Neuron (in vitro differentiated cells): ENCODE results near the gene EDEM2.
A peak's percentile ranks its signal among the peaks of the same experiment; 100 is the strongest.
"Not testable (repeated sequence)": the region's sequence is repeated elsewhere in the genome, so short reads cannot be mapped to it uniquely, and the experiment has no call there.

Experiments
- H2AFZ ChIP-seq: one replicate; pipeline ENCODE4 v1.6.1; 2013; ENCODE audit warnings: low read depth, mild to moderate bottlenecking, inconsistent platforms, low read length, moderate library complexity
- H3K27me3 ChIP-seq: one replicate; pipeline ENCODE4 v1.6.1; 2013; ENCODE audit warnings: low read length; ENCODE audit not compliant: insufficient read depth
- H3K36me3 ChIP-seq: one replicate; pipeline ENCODE4 v1.6.1; 2013; ENCODE audit warnings: low read length; ENCODE audit not compliant: insufficient read depth
- H3K4me1 ChIP-seq: one replicate; pipeline ENCODE4 v1.6.1; 2013; ENCODE audit warnings: low read length; ENCODE audit not compliant: insufficient read depth
- H3K4me3 ChIP-seq: 2 replicates; pipeline ENCODE4 v1.5.1; 2013; ENCODE audit warnings: mild to moderate bottlenecking, low read length, moderate library complexity
- H3K9me3 ChIP-seq: one replicate; pipeline ENCODE4 v1.6.1; 2013; ENCODE audit warnings: low read length

The EDEM2 gene

GRCh38 chr20:35164531-35164930 lies 17.4 kb upstream of the EDEM2 start:
- not testable (repeated sequence) for H3K9me3 ChIP-seq, H2AFZ ChIP-seq, H3K36me3 ChIP-seq, H3K27me3 ChIP-seq, H3K4me1 ChIP-seq, H3K4me3 ChIP-seq

- not testable (repeated sequence) for H2AFZ ChIP-seq, H3K27me3 ChIP-seq, H3K4me1 ChIP-seq, H3K36me3 ChIP-seq, H3K4me3 ChIP-seq, H3K9me3 ChIP-seq
Observed at GRCh38 chr20:35160341-35160740, 13.2 kb upstream of the EDEM2 start.

GRCh38 chr20:35156978-35157377 lies 9.8 kb upstream of the EDEM2 start:
- Histone ChIP-seq H3K4me1 (no peaks in the 10 kb centered on the region), H3K4me3 (no peak overlapping the region), H2AFZ (no peak overlapping the region), H3K27me3 (peaks cover 4% of the 10 kb centered on the region), H3K36me3 (no peaks in the 10 kb centered on the region), H3K9me3 (no peaks in the 10 kb centered on the region)

GRCh38 chr20:35155936-35156335 lies 8.8 kb upstream of the EDEM2 start:
- Histone ChIP-seq H2AFZ (no peak overlapping the region), H3K9me3 (no peaks in the 10 kb centered on the region), H3K27me3 (peaks cover 4% of the 10 kb centered on the region), H3K4me1 (no peaks in the 10 kb centered on the region), H3K36me3 (no peaks in the 10 kb centered on the region), H3K4me3 (no peak overlapping the region)

- H3K4me1 ChIP-seq, result peaks cover under 1% of the 10 kb centered on the region
- no peak overlapping the region for H3K4me3 ChIP-seq
- no peaks in the 10 kb centered on the region for H3K36me3 ChIP-seq
- H3K27me3 ChIP-seq, result peaks cover 4% of the 10 kb centered on the region
- no peak overlapping the region for H2AFZ ChIP-seq
- no peaks in the 10 kb centered on the region for H3K9me3 ChIP-seq
Observed at GRCh38 chr20:35151736-35152135, 4.6 kb upstream of the EDEM2 start.

- H2AFZ ChIP-seq, result no peak overlapping the region
- H3K27me3 ChIP-seq, result peaks cover 4% of the 10 kb centered on the region
- H3K36me3 ChIP-seq, result no peaks in the 10 kb centered on the region
- H3K4me3 ChIP-seq, result no peak overlapping the region
- H3K9me3 ChIP-seq, result no peaks in the 10 kb centered on the region
- peaks cover 8% of the 10 kb centered on the region for H3K4me1 ChIP-seq
Observed at GRCh38 chr20:35150846-35151579, 3.9 kb upstream of the EDEM2 start.

- H2AFZ ChIP-seq, result peak overlapping the region; percentile 96
- H3K4me1 ChIP-seq, H3K36me3 ChIP-seq, H3K9me3 ChIP-seq, H3K27me3 ChIP-seq: not testable (repeated sequence)
- peak overlapping the region; percentile 87 for H3K4me3 ChIP-seq
Observed at GRCh38 chr20:35147575-35148071, 487 bp upstream of the EDEM2 start.

- H3K4me1 ChIP-seq, result peaks cover 8% of the 10 kb centered on the region
- peaks cover 11% of the 10 kb centered on the region for H3K36me3 ChIP-seq
- peak overlapping the region; percentile 96 for H2AFZ ChIP-seq
- H3K4me3 ChIP-seq, result peak overlapping the region; percentile 87
- no peaks in the 10 kb centered on the region for H3K27me3 ChIP-seq
- H3K9me3 ChIP-seq, result no peaks in the 10 kb centered on the region
Observed at GRCh38 chr20:35146299-35146919, 727 bp downstream of the EDEM2 start.

GRCh38 chr20:35145141-35145564 lies 2.0 kb downstream of the EDEM2 start:
- peaks cover 15% of the 10 kb centered on the region for H3K36me3 ChIP-seq
- no peaks in the 10 kb centered on the region for H3K9me3 ChIP-seq
- H3K27me3 ChIP-seq, result no peaks in the 10 kb centered on the region
- H3K4me1 ChIP-seq, result peaks cover 8% of the 10 kb centered on the region
- no peak overlapping the region for H2AFZ ChIP-seq
- no peak overlapping the region for H3K4me3 ChIP-seq

- Histone ChIP-seq H2AFZ (no peak overlapping the region), H3K9me3 (no peaks in the 10 kb centered on the region), H3K4me3 (no peak overlapping the region), H3K27me3 (no peaks in the 10 kb centered on the region), H3K4me1 (peaks cover 8% of the 10 kb centered on the region), H3K36me3 (peaks cover 18% of the 10 kb centered on the region)
Observed at GRCh38 chr20:35144694-35145093, 2.4 kb downstream of the EDEM2 start.

- H3K27me3 ChIP-seq, result no peaks in the 10 kb centered on the region
- no peak overlapping the region for H2AFZ ChIP-seq
- no peaks in the 10 kb centered on the region for H3K4me1 ChIP-seq
- H3K4me3 ChIP-seq, result no peak overlapping the region
- peaks cover 3% of the 10 kb centered on the region for H3K9me3 ChIP-seq
- H3K36me3 ChIP-seq, result peaks cover 20% of the 10 kb centered on the region
Observed at GRCh38 chr20:35135867-35136586, 11.1 kb downstream of the EDEM2 start.

- no peaks in the 10 kb centered on the region for H3K4me1 ChIP-seq
Observed at GRCh38 chr20:35134880-35135279, 12.3 kb downstream of the EDEM2 start.

GRCh38 chr20:35134472-35134871 lies 12.7 kb downstream of the EDEM2 start:
- peaks cover 20% of the 10 kb centered on the region for H3K36me3 ChIP-seq
- H2AFZ ChIP-seq, result no peak overlapping the region
- H3K4me3 ChIP-seq, result no peak overlapping the region

More at GRCh38 chr20:35134880-35135279, 12.3 kb downstream of the EDEM2 start:
- H3K27me3 ChIP-seq, result no peaks in the 10 kb centered on the region
- H3K4me3 ChIP-seq, result no peak overlapping the region
- peaks cover 20% of the 10 kb centered on the region for H3K36me3 ChIP-seq
- no peak overlapping the region for H2AFZ ChIP-seq
- peaks cover 3% of the 10 kb centered on the region for H3K9me3 ChIP-seq

More at GRCh38 chr20:35134472-35134871, 12.7 kb downstream of the EDEM2 start:
- Histone ChIP-seq H3K9me3 (peaks cover 3% of the 10 kb centered on the region), H3K4me1 (no peaks in the 10 kb centered on the region), H3K27me3 (no peaks in the 10 kb centered on the region)
